Cardiac fibroblast (primary cell): Measurements from ENCODE around the gene FOSL2.
A peak's percentile ranks its signal among the peaks of the same experiment; 100 is the strongest.

Source experiments
- DNase-seq, 2 donors: peaks; one replicate each; pipeline versions ENCODE4 v3.0.0 to v3.0.0-alpha.2; 2010; ENCODE audit warnings: low read depth in 2 of 2
- H3K4me3 ChIP-seq, 2 donors: replicated peaks in 1 of 2; 1 replicate in 1 of 2; 2 replicates in 1 of 2; pipeline ENCODE4 v1.5.1; 2011; ENCODE audit warnings: low read depth in 2 of 2, low read length in 2 of 2, mild to moderate bottlenecking in 2 of 2, moderate library complexity in 1 of 2
- TF ChIP-seq, protein P1 (sequence below): IDR thresholded peaks from one replicate; pipeline ENCODE4 v1.5.1; 2011; ENCODE audit warnings: low read depth, mild to moderate bottlenecking, low read length, inconsistent platforms

FOSL2 gene

DNA sequence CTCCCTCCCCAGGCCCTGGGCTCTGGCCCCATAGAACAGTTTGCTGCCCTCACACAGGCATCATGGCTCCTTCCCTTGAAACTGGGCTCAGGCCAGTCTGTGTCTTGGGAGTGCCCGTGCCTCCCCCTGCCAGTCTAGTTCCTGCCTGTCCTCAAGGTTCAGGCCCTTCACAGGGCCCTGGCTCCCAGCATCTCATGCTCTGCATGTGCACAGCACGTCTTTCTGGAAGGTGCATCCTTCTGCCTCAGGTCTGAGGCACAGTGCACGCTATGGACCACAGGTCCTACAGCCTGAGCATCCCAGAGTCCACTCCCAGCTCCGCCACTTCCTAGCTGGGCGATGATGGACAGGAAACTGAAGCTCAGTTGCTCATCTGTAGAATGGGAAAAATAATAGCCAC, 35.6 kb upstream of the FOSL2 start:
- H3K4me3 ChIP-seq, result no peak overlapping the region
- TF ChIP-seq, protein P1, sequence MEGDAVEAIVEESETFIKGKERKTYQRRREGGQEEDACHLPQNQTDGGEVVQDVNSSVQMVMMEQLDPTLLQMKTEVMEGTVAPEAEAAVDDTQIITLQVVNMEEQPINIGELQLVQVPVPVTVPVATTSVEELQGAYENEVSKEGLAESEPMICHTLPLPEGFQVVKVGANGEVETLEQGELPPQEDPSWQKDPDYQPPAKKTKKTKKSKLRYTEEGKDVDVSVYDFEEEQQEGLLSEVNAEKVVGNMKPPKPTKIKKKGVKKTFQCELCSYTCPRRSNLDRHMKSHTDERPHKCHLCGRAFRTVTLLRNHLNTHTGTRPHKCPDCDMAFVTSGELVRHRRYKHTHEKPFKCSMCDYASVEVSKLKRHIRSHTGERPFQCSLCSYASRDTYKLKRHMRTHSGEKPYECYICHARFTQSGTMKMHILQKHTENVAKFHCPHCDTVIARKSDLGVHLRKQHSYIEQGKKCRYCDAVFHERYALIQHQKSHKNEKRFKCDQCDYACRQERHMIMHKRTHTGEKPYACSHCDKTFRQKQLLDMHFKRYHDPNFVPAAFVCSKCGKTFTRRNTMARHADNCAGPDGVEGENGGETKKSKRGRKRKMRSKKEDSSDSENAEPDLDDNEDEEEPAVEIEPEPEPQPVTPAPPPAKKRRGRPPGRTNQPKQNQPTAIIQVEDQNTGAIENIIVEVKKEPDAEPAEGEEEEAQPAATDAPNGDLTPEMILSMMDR, result no peak
- no peak for DNase-seq

DNA sequence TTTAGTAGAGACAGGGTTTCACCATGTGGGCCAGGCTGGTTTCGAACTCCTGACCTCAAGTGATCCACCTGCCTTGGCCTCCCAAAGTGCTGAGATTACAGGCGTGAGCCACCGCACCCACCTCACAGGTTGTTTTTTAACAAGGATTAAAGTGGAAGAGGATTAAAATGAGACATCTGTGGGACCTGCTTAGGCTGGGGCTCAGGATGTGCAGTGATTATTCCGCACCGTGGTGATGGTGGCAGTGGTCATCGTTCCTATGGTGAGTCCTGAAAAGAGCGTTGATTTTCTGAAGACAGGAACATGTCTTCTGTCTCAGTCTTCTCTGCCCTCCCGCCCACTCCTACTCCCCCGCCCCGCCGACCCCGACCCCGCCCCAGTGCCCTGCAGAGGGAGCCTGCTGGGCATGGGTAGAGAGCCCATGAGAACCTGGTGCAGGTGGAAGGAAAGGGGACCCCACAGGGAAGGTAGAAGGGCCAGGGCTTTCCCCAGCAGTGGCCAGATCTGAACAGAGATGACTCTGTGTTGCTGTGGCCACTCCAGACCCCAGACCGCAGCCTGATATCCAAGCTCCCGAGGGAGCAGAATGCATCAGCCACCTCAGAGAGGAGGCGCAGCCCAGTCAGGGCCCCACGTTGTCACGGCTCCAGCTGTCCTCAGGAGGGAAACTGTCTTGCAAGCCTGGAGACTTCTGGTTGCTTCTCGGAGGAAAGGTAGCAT, 34.5 kb upstream of the FOSL2 start:
- TF ChIP-seq, protein P1, result no peak
- no peak overlapping the region for H3K4me3 ChIP-seq
- no peak for DNase-seq

DNA sequence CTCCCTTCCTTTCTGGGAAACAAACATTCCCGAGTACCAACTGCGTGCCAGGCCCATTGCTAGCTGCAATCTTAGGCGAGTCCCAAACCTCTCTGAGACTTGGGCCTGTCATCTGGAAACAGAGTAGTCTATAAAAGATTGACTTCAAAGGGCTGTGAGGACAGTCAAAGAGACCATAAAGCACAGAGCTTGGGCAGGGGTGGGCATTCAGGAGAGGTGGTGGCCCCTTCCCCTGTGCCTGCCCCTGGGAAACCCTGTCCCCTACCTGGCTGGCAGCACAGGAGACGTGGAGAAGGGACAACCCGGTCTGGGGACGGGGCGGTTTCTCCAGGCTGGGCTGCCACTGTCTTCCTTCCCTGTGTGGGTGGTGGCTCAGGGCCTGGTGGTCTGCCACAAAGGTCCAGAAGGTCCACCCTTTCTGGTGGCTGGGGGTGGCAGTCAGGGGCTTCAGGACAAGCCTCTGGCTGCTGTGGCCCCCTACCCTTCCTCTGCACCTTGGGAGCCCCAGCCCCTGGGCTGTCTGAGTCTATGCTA, 33.9 kb upstream of the FOSL2 start:
- no peak for DNase-seq
- H3K4me3 ChIP-seq, result no peak overlapping the region

DNA sequence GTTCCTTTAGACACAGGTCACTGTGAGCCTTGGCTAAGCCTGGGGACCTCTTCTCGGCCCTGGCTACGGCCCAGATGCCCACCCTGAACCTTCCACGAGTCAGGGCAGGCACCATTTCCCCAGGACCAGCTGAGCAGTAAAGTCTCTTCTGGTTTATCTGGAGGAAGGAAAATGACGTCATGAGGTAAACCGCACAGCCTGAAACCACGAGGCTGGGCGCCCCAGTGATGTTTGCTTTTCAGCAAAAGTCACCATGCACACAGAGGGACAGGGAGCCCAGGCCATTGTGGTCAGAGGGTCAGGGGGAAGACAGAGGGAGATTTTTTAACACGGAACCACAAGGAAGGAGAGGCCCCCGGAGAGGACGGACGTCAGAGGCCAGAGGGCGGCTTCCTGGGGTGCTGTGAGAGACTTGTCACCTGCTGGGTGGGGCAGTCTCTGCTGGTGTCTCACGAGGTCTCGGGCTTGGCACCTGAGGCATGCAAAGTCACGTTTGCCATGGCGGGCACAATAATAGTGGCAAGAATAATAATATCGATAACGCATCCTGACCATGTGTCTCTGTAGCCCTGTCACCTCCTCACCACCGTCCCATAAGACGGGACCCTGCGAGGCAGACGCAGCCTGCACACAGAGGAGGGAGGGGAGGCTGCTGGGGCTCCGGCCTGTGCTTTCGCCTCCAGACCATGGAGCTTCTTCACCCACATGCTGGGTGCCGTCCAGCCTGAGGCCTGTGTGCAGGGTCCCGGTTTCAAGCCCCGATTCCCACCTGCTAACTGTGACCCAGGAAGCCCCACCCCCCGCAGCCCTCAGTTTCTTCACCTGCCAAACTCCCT, 33.2 kb upstream of the FOSL2 start:
- TF ChIP-seq, protein P1, result no peak
- H3K4me3 ChIP-seq, result no peak overlapping the region
- DNase-seq, result peak; percentile 68 to 70

More for the DNA sequence above, 33.9 kb upstream of the FOSL2 start:
- TF ChIP-seq, protein P1, result no peak

DNA sequence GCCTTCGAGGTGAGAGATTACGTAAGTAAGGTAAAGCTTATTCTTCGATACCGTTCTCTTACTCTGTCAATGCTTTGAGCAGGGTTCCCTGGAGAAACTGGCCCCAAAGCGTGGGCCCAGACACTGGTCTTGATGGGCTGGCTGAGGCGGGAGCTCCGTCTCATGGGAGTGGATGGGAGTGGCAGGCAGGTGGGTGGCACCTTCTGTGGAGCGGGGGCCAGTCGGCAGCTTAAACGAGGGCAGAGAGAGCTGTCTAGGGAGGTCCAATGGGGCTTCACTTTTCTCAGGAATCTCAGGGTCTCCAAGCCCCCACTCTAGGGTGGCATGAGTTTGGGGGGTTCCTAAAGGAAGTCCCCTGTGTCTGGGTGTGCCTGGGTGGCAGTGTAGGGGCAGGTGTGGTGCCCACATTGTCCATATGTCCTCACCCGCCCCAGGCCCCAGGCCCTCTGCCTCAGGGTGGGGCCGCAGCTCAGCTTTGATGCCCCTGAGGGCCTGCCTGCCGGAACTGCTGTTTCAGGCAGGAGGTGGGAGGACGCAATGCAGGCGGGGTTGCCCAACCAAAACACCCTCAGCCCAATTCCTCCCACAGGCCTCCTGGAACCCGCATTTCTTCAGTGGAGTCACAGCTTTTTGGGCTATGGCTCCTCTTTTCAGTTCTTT, 32.5 kb upstream of the FOSL2 start:
- H3K4me3 ChIP-seq, result no peak overlapping the region
- DNase-seq, result no peak
- TF ChIP-seq, protein P1, result no peak

DNA sequence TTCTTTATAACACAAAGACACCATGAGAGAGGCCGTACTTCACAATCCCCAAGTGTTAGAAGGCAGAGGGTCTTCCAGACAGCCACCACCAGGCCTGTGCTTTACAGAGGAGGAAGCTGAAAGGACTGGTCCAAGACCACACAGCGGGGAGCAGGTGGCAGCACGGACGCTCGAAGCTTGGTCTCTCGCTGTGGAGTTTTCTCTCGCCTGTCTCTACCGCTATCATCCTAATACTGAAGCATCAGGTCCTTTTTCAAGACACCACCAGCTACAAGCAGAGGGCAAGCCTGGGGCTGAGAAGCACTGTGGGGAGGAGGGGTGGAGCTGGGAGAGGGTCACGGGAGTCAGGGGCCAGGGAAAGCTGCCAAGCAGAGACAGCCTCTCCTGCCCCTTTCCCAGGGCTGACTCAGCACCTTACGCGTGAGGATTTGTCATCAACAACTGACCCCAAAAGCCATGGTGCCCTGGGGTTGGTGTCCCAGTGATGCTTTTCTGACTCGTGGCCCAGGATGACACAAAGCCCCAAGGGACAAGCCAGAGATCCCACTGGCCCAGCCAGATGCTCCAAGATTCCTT, 31.9 kb upstream of the FOSL2 start:
- peak; percentile 67 to 71 for DNase-seq
- TF ChIP-seq, protein P1, result no peak
- H3K4me3 ChIP-seq, result no peak overlapping the region
